Measurements from ENCODE around the gene VPS33B. TPM values are rescaled to one million over a fixed set of nuclear protein-coding genes. Genes with fewer than 3 reads are reported as not detected.

Gene VPS33B
- total RNA-seq, 4 donors from 2014 or later: 4.7 to 12.4 (median 8.0) TPM

DNA sequence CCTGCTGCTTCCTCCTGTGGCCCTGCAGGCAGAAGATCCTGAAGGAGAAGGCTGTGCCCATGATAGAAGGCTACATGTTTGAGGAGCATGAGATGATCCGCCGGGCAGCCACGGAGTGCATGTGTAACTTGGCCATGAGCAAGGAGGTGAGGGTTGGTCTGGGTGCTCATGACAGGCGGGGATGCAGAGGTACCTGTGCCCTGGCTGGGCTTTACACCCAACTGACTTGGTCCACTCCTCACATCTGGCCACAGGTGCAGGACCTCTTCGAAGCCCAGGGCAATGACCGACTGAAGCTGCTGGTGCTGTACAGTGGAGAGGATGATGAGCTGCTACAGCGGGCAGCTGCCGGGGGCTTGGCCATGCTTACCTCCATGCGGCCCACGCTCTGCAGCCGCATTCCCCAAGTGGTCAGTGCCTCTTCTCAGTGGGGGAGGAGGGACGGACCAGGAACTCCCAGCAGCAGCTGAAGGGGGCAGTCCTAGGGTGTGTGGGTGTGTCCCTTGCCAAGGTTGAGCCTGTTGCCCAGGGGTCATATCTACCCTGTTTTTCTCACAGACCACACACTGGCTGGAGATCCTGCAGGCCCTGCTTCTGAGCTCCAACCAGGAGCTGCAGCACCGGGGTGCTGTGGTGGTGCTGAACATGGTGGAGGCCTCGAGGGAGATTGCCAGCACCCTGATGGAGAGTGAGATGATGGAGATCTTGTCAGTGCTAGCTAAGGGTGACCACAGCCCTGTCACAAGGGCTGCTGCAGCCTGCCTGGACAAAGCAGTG, 69.3 kb downstream of the VPS33B start:
- no peak for DNase-seq (ENCODE audit: low spot score)
- TF ChIP-seq, protein P1, sequence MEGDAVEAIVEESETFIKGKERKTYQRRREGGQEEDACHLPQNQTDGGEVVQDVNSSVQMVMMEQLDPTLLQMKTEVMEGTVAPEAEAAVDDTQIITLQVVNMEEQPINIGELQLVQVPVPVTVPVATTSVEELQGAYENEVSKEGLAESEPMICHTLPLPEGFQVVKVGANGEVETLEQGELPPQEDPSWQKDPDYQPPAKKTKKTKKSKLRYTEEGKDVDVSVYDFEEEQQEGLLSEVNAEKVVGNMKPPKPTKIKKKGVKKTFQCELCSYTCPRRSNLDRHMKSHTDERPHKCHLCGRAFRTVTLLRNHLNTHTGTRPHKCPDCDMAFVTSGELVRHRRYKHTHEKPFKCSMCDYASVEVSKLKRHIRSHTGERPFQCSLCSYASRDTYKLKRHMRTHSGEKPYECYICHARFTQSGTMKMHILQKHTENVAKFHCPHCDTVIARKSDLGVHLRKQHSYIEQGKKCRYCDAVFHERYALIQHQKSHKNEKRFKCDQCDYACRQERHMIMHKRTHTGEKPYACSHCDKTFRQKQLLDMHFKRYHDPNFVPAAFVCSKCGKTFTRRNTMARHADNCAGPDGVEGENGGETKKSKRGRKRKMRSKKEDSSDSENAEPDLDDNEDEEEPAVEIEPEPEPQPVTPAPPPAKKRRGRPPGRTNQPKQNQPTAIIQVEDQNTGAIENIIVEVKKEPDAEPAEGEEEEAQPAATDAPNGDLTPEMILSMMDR (IDR thresholded peaks at IDR 0.05): no peak
- no peak for ATAC-seq (ENCODE audit: low FRiP score)

DNA sequence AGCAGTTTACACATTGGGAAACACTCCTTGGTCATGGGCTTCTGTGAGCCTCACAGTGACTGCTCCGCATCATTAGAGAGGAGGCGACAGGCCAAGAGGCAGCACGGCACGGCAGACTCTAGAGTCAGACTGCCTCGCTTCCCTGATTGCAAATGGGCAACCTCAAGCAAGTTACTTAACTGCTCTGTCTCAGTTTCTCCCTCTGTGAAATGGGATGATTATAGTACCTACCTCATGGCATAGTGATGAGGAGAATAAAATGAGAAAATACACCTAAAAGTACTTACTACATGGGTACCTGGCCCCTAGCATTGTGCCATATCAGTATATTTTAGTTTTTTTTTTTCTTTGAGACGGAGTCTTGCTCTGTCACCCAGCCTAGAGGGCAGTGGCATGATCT, 71.7 kb downstream of the VPS33B start:
- ATAC-seq (ENCODE audit: low FRiP score) (no peak), DNase-seq (ENCODE audit: low spot score) (no peak)
- TF ChIP-seq, protein P1 (IDR thresholded peaks at IDR 0.05): no peak

DNA sequence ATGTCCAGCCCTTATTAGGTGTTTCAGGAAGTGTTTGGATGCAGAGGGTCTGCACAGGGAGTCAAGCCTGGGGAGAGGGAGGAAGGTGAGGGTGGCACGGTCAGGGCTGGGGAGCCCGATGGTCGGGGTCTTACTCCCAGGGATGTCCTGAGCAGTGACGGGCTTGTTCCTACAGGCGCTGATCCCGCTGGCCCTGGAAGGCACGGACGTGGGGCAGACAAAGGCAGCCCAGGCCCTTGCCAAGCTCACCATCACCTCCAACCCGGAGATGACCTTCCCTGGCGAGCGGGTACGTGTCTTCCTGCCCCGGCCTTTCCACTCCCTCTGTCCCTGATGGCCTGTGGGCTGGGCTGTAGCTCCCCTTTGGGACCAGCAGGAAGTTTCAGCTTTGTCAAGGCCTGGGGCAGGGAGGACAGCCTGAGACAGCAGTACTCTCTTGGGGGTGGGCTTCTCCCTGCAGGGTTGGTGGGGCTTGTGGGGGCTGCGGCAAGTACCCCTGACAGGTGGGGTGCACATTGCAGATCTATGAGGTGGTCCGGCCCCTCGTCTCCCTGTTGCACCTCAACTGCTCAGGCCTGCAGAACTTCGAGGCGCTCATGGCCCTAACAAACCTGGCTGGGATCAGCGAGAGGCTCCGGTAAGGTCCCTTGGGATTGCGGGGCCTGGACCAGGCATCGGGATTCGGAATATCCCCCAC, 72.3 kb downstream of the VPS33B start:
- DNase-seq (ENCODE audit: low spot score) (no peak), ATAC-seq (ENCODE audit: low FRiP score) (no peak)
- TF ChIP-seq, protein P1 (IDR thresholded peaks at IDR 0.05): no peak

Small RNA genes within 50 kb of the gene (small RNA-seq; reads per million reads assigned to genes)
- gene RF00019: not detected

Other genes starting within 250 kb of the VPS33B start
- gene FURIN, start 154.0 kb downstream of the VPS33B start, total RNA-seq: 100 to 1,000 TPM in 2 of 4 donors, 10 to 100 TPM in 2; 58.7 to 121 (median 92.3) TPM
- gene FES, start 138.1 kb downstream of the VPS33B start, total RNA-seq: 100 to 1,000 TPM in 1 of 4 donors, 10 to 100 TPM in 3; 57.0 to 146 (median 77.2) TPM
- gene MAN2A2, start 119.3 kb downstream of the VPS33B start, total RNA-seq: 10 to 100 TPM; 32.9 to 90.3 (median 66.4) TPM
- gene HDDC3, start 90.0 kb downstream of the VPS33B start, total RNA-seq: 10 to 100 TPM; 11.2 to 27.3 (median 18.0) TPM
- gene UNC45A, start 87.3 kb downstream of the VPS33B start, total RNA-seq: 10 to 100 TPM; 40.8 to 61.5 (median 48.8) TPM
- 1 to 10 TPM; 2.6 to 6.6 (median 5.0) TPM for gene RCCD1, start 67.7 kb downstream of the VPS33B start, total RNA-seq
- gene PRC1, start 28.1 kb downstream of the VPS33B start, total RNA-seq: 10 to 100 TPM in 2 of 4 donors, 1 to 10 TPM in 2; 3.5 to 26.2 (median 11.9) TPM
- 1 to 10 TPM; 1.3 to 9.6 (median 4.2) TPM for gene SV2B, start 77.7 kb upstream of the VPS33B start, total RNA-seq